ENCODE results near the gene TWF2.

GRCh38 chr3:52238193-52238760 lies 681 bp downstream of the TWF2 start:
- TF ChIP-seq YY1 (IDR thresholded peaks at IDR 0.05; ENCODE audit: insufficient read depth, insufficient read length) (no peak), ZNF274 (IDR thresholded peaks at IDR 0.05; ENCODE audit: low read depth, low read length) (no peak)
